Hepatic stellate cell (primary cell): ENCODE measurements around the gene CXXC5.
A peak's percentile ranks its signal among the peaks of the same experiment; 100 is the strongest.
"Not testable (repeated sequence)": the region's sequence is repeated elsewhere in the genome, so short reads cannot be mapped to it uniquely, and the experiment has no call there.

Experiments
- DNase-seq: peaks from one replicate; pipeline ENCODE4 v3.0.0; 2011; ENCODE audit warnings: low spot score

CXXC5 gene

GRCh38 chr5:139648205-139649081 is at the start of gene CXXC5:
Gene CXXC5, plus strand, starts transcription at chr5:139648349. Its CDS starts 32,175 bp downstream, at chr5:139680524.
- DNase-seq = peak; percentile 92

- not testable (repeated sequence) for DNase-seq
Observed at GRCh38 chr5:139598601-139598965, 49.6 kb upstream of the CXXC5 start.

- peak; percentile 53 for DNase-seq
Observed at GRCh38 chr5:139600336-139600949, 47.7 kb upstream of the CXXC5 start.

- no peak for DNase-seq
Observed at GRCh38 chr5:139601429-139601828, 46.7 kb upstream of the CXXC5 start.

GRCh38 chr5:139601948-139602347 is 46.2 kb upstream of the CXXC5 start:
- not testable (repeated sequence) for DNase-seq

- DNase-seq = no peak
Observed at GRCh38 chr5:139605887-139606286, 42.3 kb upstream of the CXXC5 start.

GRCh38 chr5:139611703-139612584 is 36.2 kb upstream of the CXXC5 start:
- no peak for DNase-seq

- no peak for DNase-seq
Observed at GRCh38 chr5:139619861-139620260, 28.3 kb upstream of the CXXC5 start.

- not testable (repeated sequence) for DNase-seq
Observed at GRCh38 chr5:139625398-139625797, 22.8 kb upstream of the CXXC5 start.

- DNase-seq = no peak
Observed at GRCh38 chr5:139630855-139631254, 17.3 kb upstream of the CXXC5 start.

GRCh38 chr5:139631520-139632165 is 16.5 kb upstream of the CXXC5 start:
- no peak for DNase-seq

GRCh38 chr5:139633295-139634027 is 14.7 kb upstream of the CXXC5 start:
- peak; percentile 69 for DNase-seq

GRCh38 chr5:139634028-139634325 is 14.2 kb upstream of the CXXC5 start:
- DNase-seq = no peak

- no peak for DNase-seq
Observed at GRCh38 chr5:139634541-139634940, 13.6 kb upstream of the CXXC5 start.

GRCh38 chr5:139635191-139635590 is 13.0 kb upstream of the CXXC5 start:
- no peak for DNase-seq

- peak; percentile 91 for DNase-seq
Observed at GRCh38 chr5:139635606-139636206, 12.4 kb upstream of the CXXC5 start.

GRCh38 chr5:139636207-139636792 is 11.8 kb upstream of the CXXC5 start:
- no peak for DNase-seq

- DNase-seq = no peak
Observed at GRCh38 chr5:139636975-139637408, 11.2 kb upstream of the CXXC5 start.

GRCh38 chr5:139637438-139638089 is 10.6 kb upstream of the CXXC5 start:
- DNase-seq = peak; percentile 92
